ENCODE measurements around the gene BTG3. TPM values are rescaled to one million over a fixed set of nuclear protein-coding genes. Genes with fewer than 3 reads are reported as not detected.
A peak's percentile ranks its signal among the peaks of the same experiment; 100 is the strongest.

Gene BTG3
- total RNA-seq, 4 donors from 2014 or later = 46.2 to 66.6 (median 49.9) TPM

GRCh38 chr21:17631195-17631594 is 18.5 kb upstream of the BTG3 start:
- H3K27ac ChIP-seq = no peak overlapping the region
- H3K27me3 ChIP-seq = no peaks in the 10 kb centered on the region
- no peaks in the 10 kb centered on the region for H3K9me3 ChIP-seq
- H3K4me1 ChIP-seq = no peaks in the 10 kb centered on the region
- no peak for DNase-seq (ENCODE audit: low spot score in 2 of 2)
- 54 to 58% methylated on average over 4 of the region's 4 CpGs for WGBS, 2 donors
- TF ChIP-seq EP300 (IDR thresholded peaks at IDR 0.05) (no peak), POLR2A (IDR thresholded peaks at IDR 0.05) (no peak), CTCF (IDR thresholded peaks at IDR 0.05) (no peak)
- no peaks in the 10 kb centered on the region for H3K36me3 ChIP-seq
- no peak overlapping the region for H3K4me3 ChIP-seq

GRCh38 chr21:17622018-17622417 is 9.3 kb upstream of the BTG3 start:
- no peaks in the 10 kb centered on the region for H3K27me3 ChIP-seq
- H3K9me3 ChIP-seq = no peaks in the 10 kb centered on the region
- H3K27ac ChIP-seq = no peak overlapping the region
- 27 to 51% methylated on average over 2 of the region's 2 CpGs for WGBS, 2 donors
- no peaks in the 10 kb centered on the region for H3K36me3 ChIP-seq
- DNase-seq (ENCODE audit: low spot score in 2 of 2) = no peak
- H3K4me1 ChIP-seq = no peaks in the 10 kb centered on the region
- H3K4me3 ChIP-seq = no peak overlapping the region
- no peak for TF ChIP-seq POLR2A (IDR thresholded peaks at IDR 0.05)
- TF ChIP-seq CTCF (IDR thresholded peaks at IDR 0.05) = no peak
- no peak for TF ChIP-seq EP300 (IDR thresholded peaks at IDR 0.05)

- Histone ChIP-seq H3K4me1 (peaks cover 0 to 7% (median 0%) of the 10 kb centered on the region in 4 donors), H3K9me3 (no peaks in the 10 kb centered on the region), H3K36me3 (no peaks in the 10 kb centered on the region), H3K27ac (no peak overlapping the region), H3K27me3 (no peaks in the 10 kb centered on the region), H3K4me3 (no peak overlapping the region)
- no peak for TF ChIP-seq CTCF (IDR thresholded peaks at IDR 0.05)
- no peak for TF ChIP-seq POLR2A (IDR thresholded peaks at IDR 0.05)
- TF ChIP-seq EP300 (IDR thresholded peaks at IDR 0.05) = no peak
- 70 to 74% methylated on average over 1 of the region's 1 CpG for WGBS, 2 donors
- no peak for DNase-seq (ENCODE audit: low spot score in 2 of 2)
These were observed 4.1 kb upstream of the BTG3 start for GRCh38 chr21:17616831-17617230.

- TF ChIP-seq POLR2A (IDR thresholded peaks at IDR 0.05) (no peak), CTCF (IDR thresholded peaks at IDR 0.05) (no peak), EP300 (IDR thresholded peaks at IDR 0.05) (no peak)
- DNase-seq (ENCODE audit: low spot score in 2 of 2) = peak; percentile 17 to 36
- 15 to 17% methylated on average over 10 to 16 of the region's 16 CpGs for WGBS, 2 donors
These were observed 558 bp upstream of the BTG3 start for GRCh38 chr21:17613242-17613676.

GRCh38 chr21:17612023-17612564 is 607 bp downstream of the BTG3 start:
- H3K4me3 ChIP-seq = peak overlapping the region; percentile 76 to 89 (median 86)
- H3K9me3 ChIP-seq = no peaks in the 10 kb centered on the region
- H3K36me3 ChIP-seq = peaks cover 0 to 11% (median 0%) of the 10 kb centered on the region in 3 donors
- H3K27me3 ChIP-seq = no peaks in the 10 kb centered on the region
- H3K27ac ChIP-seq = peak overlapping the region; percentile 90 to 98 (median 96)
- DNase-seq (ENCODE audit: low spot score in 2 of 2) = peak in 1 of 2 donors; percentile 23
- no peak for TF ChIP-seq EP300 (IDR thresholded peaks at IDR 0.05)
- TF ChIP-seq POLR2A (IDR thresholded peaks at IDR 0.05) = no peak
- TF ChIP-seq CTCF (IDR thresholded peaks at IDR 0.05) = no peak
- WGBS, 2 donors = 0% methylated on average over 10 to 29 of the region's 50 CpGs
- peaks cover 0 to 37% (median 7%) of the 10 kb centered on the region in 4 donors for H3K4me1 ChIP-seq

More at GRCh38 chr21:17613242-17613676, 558 bp upstream of the BTG3 start:
- Histone ChIP-seq H3K4me3 (peak overlapping the region; percentile 76 to 89 (median 86)), H3K27ac (peak overlapping the region; percentile 90 to 98 (median 96)), H3K9me3 (no peaks in the 10 kb centered on the region), H3K4me1 (peaks cover 0 to 27% (median 7%) of the 10 kb centered on the region in 4 donors), H3K36me3 (peaks cover 0 to under 1% (median 0%) of the 10 kb centered on the region in 3 donors), H3K27me3 (no peaks in the 10 kb centered on the region)

All from tibial nerve (tissue), 4 donors.